GM12878 (cell line): ENCODE results near the gene SYDE2. TPM values are rescaled to one million over a fixed set of nuclear protein-coding genes. Genes with fewer than 3 reads are reported as not detected.

Experiments
- ATAC-seq: fragments of 200-7000 bp; cut with Tn5 transposase; 3 replicates; pipeline ENCODE4 v1.9.1; 2020; ENCODE audit warnings: mild to moderate bottlenecking, moderate library complexity
- BruUV-seq: library from RNA; stranded (reverse); fragments of 400-500 nt; replicated peaks from 2 replicates; lab custom pipeline; 2021; lab: Mats Ljungman, UMichigan
- CTCF ChIA-PET: fragments of 300-600 bp; sonication (Branson Sonifier 250); formaldehyde crosslinking; extraction: SDS; loops from one replicate; lab custom pipeline; 2021; ENCODE audit warnings: inconsistent platforms; lab: Yijun Ruan, JAX
- POLR2A ChIA-PET: fragments of 350-600 bp; formaldehyde crosslinking; extraction: SDS; loops from one replicate; lab custom pipeline; 2021; ENCODE audit warnings: inconsistent platforms; lab: Charles Lee
- RAD21 ChIA-PET: fragments of 300-600 bp; sonication (Branson Sonifier 250); formaldehyde crosslinking; loops from one replicate; lab custom pipeline; 2023; ENCODE audit warnings: antibody characterized with exemption; ENCODE audit not compliant: unreplicated experiment; lab: Charles Lee
- SMC1A ChIA-PET: fragments of 300-600 bp; sonication (Branson Sonifier 250); formaldehyde crosslinking; loops from one replicate; lab custom pipeline; 2023; ENCODE audit not compliant: unreplicated experiment, uncharacterized antibody; lab: Charles Lee
- DNase-seq: peaks from one replicate; pipeline ENCODE4 v3.0.0-alpha.2; 2011; ENCODE audit warnings: low read depth, low spot score
- FAIRE-seq: peaks from 3 replicates; lab custom pipeline; 2011; peaks lifted over from hg19 to GRCh38; lab: Jason Lieb, UNC
- H2AFZ ChIP-seq: 2 replicates; pipeline ENCODE4 v1.6.0; 2011; ENCODE audit warnings: low read depth, low read length, control low read depth; ENCODE audit not compliant: control insufficient read depth
- H3K27ac ChIP-seq: 2 replicates; pipeline ENCODE4 v1.5.1; 2011; ENCODE audit warnings: control low read depth; ENCODE audit not compliant: control insufficient read depth, insufficient read depth
- H3K27me3 ChIP-seq, 2 experiments: replicated peaks in 1 of 2; 2 replicates each; pipeline versions ENCODE4 v1.6.0 to v1.6.1; 2011; ENCODE audit warnings: low read length in 1 of 2; ENCODE audit not compliant: control insufficient read depth in 2 of 2, insufficient read depth in 2 of 2
- H3K36me3 ChIP-seq, 2 experiments: 2 replicates each; pipeline ENCODE4 v1.5.1; 2011; ENCODE audit warnings: low read length in 1 of 2; ENCODE audit not compliant: control insufficient read depth in 2 of 2, insufficient read depth in 2 of 2
- H3K4me1 ChIP-seq: 2 replicates; pipeline ENCODE4 v1.6.1; 2011; ENCODE audit warnings: mild to moderate bottlenecking, low read length, moderate library complexity, mixed read lengths; ENCODE audit not compliant: control insufficient read depth, insufficient read depth
- H3K4me2 ChIP-seq: 2 replicates; pipeline ENCODE4 v1.6.0; 2011; ENCODE audit warnings: control low read depth; ENCODE audit not compliant: control insufficient read depth, insufficient read depth
- H3K4me3 ChIP-seq: fragments of 200-600 bp; sonication (generic); 2 replicates; pipeline ENCODE4 v1.5.1; 2016
- H3K79me2 ChIP-seq: 2 replicates; pipeline ENCODE4 v1.6.0; 2011; ENCODE audit warnings: low read length; ENCODE audit not compliant: control insufficient read depth, insufficient read depth
- H3K9ac ChIP-seq: 2 replicates; pipeline ENCODE4 v1.8.0; 2011; ENCODE audit warnings: low read length, control low read depth, mixed read lengths; ENCODE audit not compliant: control insufficient read depth, insufficient read depth
- H3K9me3 ChIP-seq: replicated peaks from 3 replicates; pipeline ENCODE4 v1.5.1; 2011; ENCODE audit warnings: mild to moderate bottlenecking, low read length; ENCODE audit not compliant: control insufficient read depth, insufficient read depth
- H4K20me1 ChIP-seq: 2 replicates; pipeline ENCODE4 v1.6.0; 2011; ENCODE audit not compliant: control insufficient read depth, insufficient read depth
- BHLHE40 ChIP-seq, 2 experiments: fragments of 450-650 bp in 1 of 2; IDR thresholded peaks; 2 replicates each; pipeline ENCODE4 v1.6.1; 2011 to 2017; ENCODE audit warnings: low read depth in 2 of 2, borderline replicate concordance in 1 of 2, improper control_type of control experiment in 1 of 2, low read length in 1 of 2, mild to moderate bottlenecking in 1 of 2
- CREB1 ChIP-seq: IDR thresholded peaks from 2 replicates; pipeline ENCODE4 v1.6.1; 2012; ENCODE audit warnings: low read depth, mild to moderate bottlenecking, inconsistent platforms
- CREM ChIP-seq: IDR thresholded peaks from 2 replicates; pipeline ENCODE4 v1.6.1; 2014; ENCODE audit warnings: antibody characterized with exemption, low read depth
- DPF2 ChIP-seq: fragments of 450-650 bp; IDR thresholded peaks from 2 replicates; pipeline ENCODE4 v1.6.1; 2017; ENCODE audit warnings: mild to moderate bottlenecking
- EGR1 ChIP-seq, 2 experiments: IDR thresholded peaks; 1 replicate in 1 of 2; 2 replicates in 1 of 2; pipeline ENCODE4 v1.6.1; 2011 to 2012; ENCODE audit warnings: low read depth in 2 of 2, low read length in 2 of 2, borderline replicate concordance in 1 of 2, mild to moderate bottlenecking in 1 of 2, moderate library complexity in 1 of 2
- MAX ChIP-seq: IDR thresholded peaks from 2 replicates; pipeline ENCODE4 v1.6.1; 2012; ENCODE audit warnings: low read depth, low read length, improper control_type of control experiment
- MYB ChIP-seq: fragments of 150-350 bp; IDR thresholded peaks from 2 replicates; pipeline ENCODE4 v1.6.1; 2014; ENCODE audit warnings: mild to moderate bottlenecking, low read depth, low read length, borderline replicate concordance
- NFIC ChIP-seq: IDR thresholded peaks from 2 replicates; pipeline ENCODE4 v1.6.1; 2012; ENCODE audit warnings: low read depth, mild to moderate bottlenecking, inconsistent platforms, low read length, moderate library complexity
- NFXL1 ChIP-seq: fragments of 450-650 bp; IDR thresholded peaks from 2 replicates; pipeline ENCODE4 v1.6.1; 2017; ENCODE audit warnings: antibody characterized with exemption, mild to moderate bottlenecking, borderline replicate concordance
- NRF1 ChIP-seq: conservative IDR thresholded peaks from 2 replicates; pipeline ENCODE4 v1.6.1; 2011; ENCODE audit warnings: mild to moderate bottlenecking, low read depth, low read length, improper control_type of control experiment
- POLR2A ChIP-seq: IDR thresholded peaks from 2 replicates; pipeline ENCODE4 v1.6.1; 2011; ENCODE audit warnings: low read depth, mild to moderate bottlenecking, low read length
- RFX5 ChIP-seq: IDR thresholded peaks from 2 replicates; pipeline ENCODE4 v1.6.1; 2011; ENCODE audit warnings: low read depth, low read length, improper control_type of control experiment
- USF1 ChIP-seq: IDR thresholded peaks from 2 replicates; pipeline ENCODE4 v1.6.1; 2011; ENCODE audit warnings: borderline replicate concordance, low read depth, mild to moderate bottlenecking, moderate library complexity, mixed read lengths, low read length; ENCODE audit not compliant: insufficient read depth; ENCODE audit errors: extremely low read length
- ZZZ3 ChIP-seq: IDR thresholded peaks from 2 replicates; pipeline ENCODE4 v1.6.1; 2011; ENCODE audit warnings: low read depth; ENCODE audit not compliant: control insufficient read depth, insufficient read length
- WGBS: methylation state at CpG from one replicate; pipeline ENCODE4 v1.1.6; 2016; ENCODE audit warnings: low lambda C conversion rate; ENCODE audit not compliant: insufficient replicate concordance, insufficient coverage; ENCODE audit errors: missing lambda C conversion rate; 5-methylcytosine and 5-hydroxymethylcytosine counted together
- in situ Hi-C: fragments of 300-500 bp; cut with MboI; formaldehyde crosslinking; loops from 9 replicates; pipeline ENCODE4 v1.14.3; 2018; ENCODE audit warnings: mixed read lengths
- intact Hi-C: fragments of 100-400 bp; cut with micrococcal nuclease; formaldehyde crosslinking; loops from one replicate; pipeline ENCODE4 v1.14.2; 2022; ENCODE audit not compliant: unreplicated experiment
- polyA plus RNA-seq, 11 experiments: library from polyadenylated mRNA; depleted of rRNA in 4 of 11; unstranded in 6 of 11; stranded (reverse) in 5 of 11; fragments of >200 nt; fragmentation: Nextera tagmentation in 4 of 11; fragmentation: Illumina TruSeq in 1 of 11; extraction: Ambion mirVana in 4 of 11; extraction: Trizol in 1 of 11; gene quantifications; 1 replicate in 1 of 11; 2 replicates in 10 of 11; pipeline versions ENCODE4 v1.2.1 to v1.2.3, GENCODE V29; 2011 to 2016; ENCODE audit warnings: inconsistent platforms in 2 of 11, missing spikeins in 2 of 11, low read depth in 1 of 11
- total RNA-seq, 4 experiments: library from RNA; depleted of rRNA in 3 of 4; stranded (reverse); fragments of >200 nt in 3 of 4; fragmentation: Illumina TruSeq in 1 of 4; extraction: Trizol in 1 of 4; gene quantifications; 2 replicates each; pipeline versions ENCODE4 v1.2.1 to v1.2.3, GENCODE V29; 2013 to 2021

SYDE2 gene
- total and polyA plus RNA-seq, 10 of the 15 experiments (the other 5 are each of a cell fraction or from before 2014, with no cell fraction given) = 0.37 to 4.1 (median 1.8) TPM; not detected in 1

- H3K27ac ChIP-seq = peak overlapping the region; percentile 52
- H3K4me2 ChIP-seq = peak overlapping the region; percentile 95
- SMC1A ChIA-PET = interaction anchor here (1.0 kb wide), 1 partner anchor 16 kb away, joined by 3 read pairs; no protein-coding TSS in a partner anchor
- peaks cover 0 to 3% of the 10 kb centered on the region in 2 experiments; a peak in 3 of 4 replicates for H3K27me3 ChIP-seq
- DNase-seq = no peak
- H2AFZ ChIP-seq = peak overlapping the region; percentile 87
- RAD21 ChIA-PET = no interaction called here
- BruUV-seq = no TSS peak
- H3K79me2 ChIP-seq = peaks cover 4% of the 10 kb centered on the region
- intact Hi-C loops (loop anchor here (5.0 kb wide), 1 partner anchor 51 kb away; no protein-coding TSS in a partner anchor), in situ Hi-C loops (no loop called here)
- no peaks in the 10 kb centered on the region for H4K20me1 ChIP-seq
- no peaks in the 10 kb centered on the region for H3K4me1 ChIP-seq
- FAIRE-seq = no peak
- H3K9ac ChIP-seq = peak overlapping the region; percentile 51
- CTCF ChIA-PET = no interaction called here
- peak overlapping the region; percentile 78 for H3K4me3 ChIP-seq
- 2% methylated on average over 81 of the region's 81 CpGs for WGBS
- no peak for TF ChIP-seq MAX
- 0 out of 2 replicates have a peak, but pooled peaks have one; percentile 18 for TF ChIP-seq DPF2
- TF ChIP-seq POLR2A = peak; percentile 44
- 0 out of 2 replicates have a peak, but pooled peaks have one; percentile 15 for TF ChIP-seq CREM
- no peak for TF ChIP-seq NFXL1
- no peak for TF ChIP-seq ZZZ3
- no peak for TF ChIP-seq RFX5
- no peak for TF ChIP-seq MYB
- no peak for TF ChIP-seq NFIC
- TF ChIP-seq BHLHE40 (IDR thresholded peaks at IDR 0.05; ENCODE audit: borderline replicate concordance in 1 of 2, low read depth in 2 of 2, low read length in 1 of 2) = peak in 1 of 2 experiments; percentile 62; a peak in 2 of 4 replicates
- TF ChIP-seq EGR1 (IDR thresholded peaks at IDR 0.05; ENCODE audit: borderline replicate concordance in 1 of 2, low read depth in 2 of 2, low read length in 2 of 2) = peak in 1 of 2 experiments; percentile 74; a peak in 2 of 3 replicates
- peak; percentile 2; the same call in 1 of the 2 replicates for TF ChIP-seq CREB1
- 0 out of 2 replicates have a peak, but pooled peaks have one; percentile 13 for TF ChIP-seq NRF1
- peak; percentile 76 for TF ChIP-seq USF1
- TF ChIP-seq, all 136 proteins: peak for 8
- Histone ChIP-seq H3K9me3 (no peaks in the 10 kb centered on the region), H3K36me3 (no peaks in the 10 kb centered on the region)
- peak; percentile 73 for ATAC-seq
- POLR2A ChIA-PET = no interaction called here
These were observed 700 bp upstream of the SYDE2 start for GRCh38 chr1:85201340-85202091.
